GM23338 (cell line): ENCODE data around the gene TAS2R40.

Experiments
- CREB1 ChIP-seq: fragments of 250-450 bp; sonication (Bioruptor Pico); IDR thresholded peaks from 2 replicates; pipeline ENCODE4 v1.5.0; 2020; ENCODE audit warnings: low read depth, mild to moderate bottlenecking, moderate library complexity
- CTCF ChIP-seq, 2 experiments: fragments of 200-600 bp in 1 of 2; sonication (generic) in 1 of 2; conservative IDR thresholded peaks; 2 replicates each; pipeline versions ENCODE4 v1.5.1 to v1.6.1; 2016 to 2017; ENCODE audit warnings: antibody characterized with exemption in 2 of 2, low read depth in 2 of 2, mild to moderate bottlenecking in 2 of 2, moderate library complexity in 1 of 2
- ETS1 ChIP-seq: IDR thresholded peaks from 2 replicates; pipeline ENCODE4 v1.6.1; 2016; ENCODE audit warnings: antibody characterized with exemption
- EZH2 ChIP-seq: fragments of 200-600 bp; sonication (generic); IDR thresholded peaks from one replicate; pipeline ENCODE4 v1.8.0; 2017; ENCODE audit warnings: antibody characterized with exemption, mild to moderate bottlenecking, low read depth; ENCODE audit not compliant: unreplicated experiment
- EZH2phosphoT487 ChIP-seq: fragments of 200-600 bp; sonication (generic); IDR thresholded peaks from one replicate; pipeline ENCODE4 v1.8.1; 2018; ENCODE audit warnings: antibody characterized with exemption; ENCODE audit not compliant: unreplicated experiment
- POLR2AphosphoS5 ChIP-seq: IDR thresholded peaks from 2 replicates; pipeline ENCODE4 v1.6.1; 2016; ENCODE audit warnings: antibody characterized with exemption, low read depth
- REST ChIP-seq: IDR thresholded peaks from one replicate; pipeline ENCODE4 v1.6.1; 2018; ENCODE audit warnings: antibody characterized with exemption; ENCODE audit not compliant: unreplicated experiment
- ZNF114 ChIP-seq: fragments of 250-450 bp; sonication (Bioruptor Pico); IDR thresholded peaks from 2 replicates; pipeline ENCODE4 v1.5.0; 2020; ENCODE audit warnings: mild to moderate bottlenecking, moderate library complexity

- no peak for TF ChIP-seq CTCF (conservative IDR thresholded peaks at IDR 0.05; ENCODE audit: low read depth in 2 of 2)
- no peak for TF ChIP-seq REST
- no peak for TF ChIP-seq ETS1
- no peak for TF ChIP-seq EZH2
- no peak for TF ChIP-seq EZH2phosphoT487
- no peak for TF ChIP-seq POLR2AphosphoS5
- TF ChIP-seq ZNF114 (CRISPR knock-in tag) = no peak
- TF ChIP-seq CREB1 = no peak
Measured at GRCh38 chr7:143222782-143223181, 945 bp downstream of the TAS2R40 start.
